ENCODE measurements around the gene PIAS1. TPM values are rescaled to one million over a fixed set of nuclear protein-coding genes. Genes with fewer than 3 reads are reported as not detected.
"Not testable (repeated sequence)": the region's sequence is repeated elsewhere in the genome, so short reads cannot be mapped to it uniquely, and the experiment has no call there.

The PIAS1 gene
- 10 to 100 TPM; 31.3 to 42.7 TPM for total RNA-seq

GRCh38 chr15:68053701-68054627, at the start of gene PIAS1:
Gene PIAS1, plus strand, starts transcription at chr15:68054315. Its CDS starts 12 bp downstream, at chr15:68054327.
- peaks cover 8% of the 10 kb centered on the region for H3K27me3 Mint-ChIP-seq
- peaks cover 11% of the 10 kb centered on the region for H3K36me3 Mint-ChIP-seq (ENCODE audit: low read depth)
- H3K4me3 Mint-ChIP-seq: peak within 1 kb of the TSS; percentile 90
- peaks cover 22% of the 10 kb centered on the region for H3K4me1 Mint-ChIP-seq
- peak; percentile 96 for ATAC-seq (replicated peaks)
- H3K9me3 Mint-ChIP-seq: no peaks in the 10 kb centered on the region
- peak within 1 kb of the TSS; percentile 82 for H3K27ac Mint-ChIP-seq

- H3K4me3 Mint-ChIP-seq; H3K4me1 Mint-ChIP-seq; H3K27ac Mint-ChIP-seq; H3K36me3 Mint-ChIP-seq (ENCODE audit: low read depth); ATAC-seq (replicated peaks): not testable (repeated sequence)
- H3K27me3 Mint-ChIP-seq: peaks cover 28% of the 10 kb centered on the region
- peaks cover 10% of the 10 kb centered on the region for H3K9me3 Mint-ChIP-seq
Measured at GRCh38 chr15:68007642-68008041, 46.5 kb upstream of the PIAS1 start.

DNA sequence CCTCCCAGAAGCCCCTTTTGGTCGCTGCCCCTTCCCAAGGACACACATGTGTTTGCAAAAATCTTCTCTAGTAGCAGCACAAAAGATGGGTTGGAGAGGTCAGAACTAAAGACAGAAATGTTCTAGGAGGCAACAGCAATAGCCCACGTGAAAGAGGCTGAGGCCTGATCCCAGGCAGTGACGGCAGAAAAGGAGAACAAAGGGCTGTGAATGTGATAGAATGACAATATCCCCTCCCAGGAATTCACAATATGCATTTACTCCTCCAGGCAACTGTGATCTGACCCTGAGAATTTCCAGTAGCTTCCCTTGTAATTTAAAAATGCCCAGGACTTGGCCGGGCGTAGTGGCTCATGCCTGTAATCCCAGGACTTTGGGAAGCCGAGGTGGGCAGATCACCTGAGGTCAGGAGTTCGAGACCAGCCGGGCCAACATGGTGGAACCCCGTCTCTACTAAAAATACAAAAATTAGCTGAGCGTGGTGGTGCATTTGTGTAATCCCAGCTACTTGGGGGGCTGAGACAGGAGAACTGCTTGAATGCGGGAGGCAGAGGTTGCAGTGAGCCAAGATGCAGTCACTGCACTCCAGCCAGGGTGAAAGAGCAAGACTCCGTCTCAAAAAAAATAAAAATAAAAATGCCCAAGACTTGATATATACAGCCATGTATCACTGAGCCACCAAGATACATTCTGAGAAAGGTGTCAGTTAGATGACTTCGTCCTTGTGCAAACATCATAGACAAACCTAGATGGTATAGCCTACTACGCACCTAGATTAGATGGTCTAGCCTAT, 43.6 kb upstream of the PIAS1 start:
- Mint-ChIP-seq H3K36me3 (ENCODE audit: low read depth) (no peaks in the 10 kb centered on the region), H3K27me3 (peaks cover 28% of the 10 kb centered on the region), H3K4me1 (no peaks in the 10 kb centered on the region), H3K9me3 (peaks cover 7% of the 10 kb centered on the region), H3K4me3 (no peak overlapping the region), H3K27ac (no peak overlapping the region)
- no peak for ATAC-seq (replicated peaks)

DNA sequence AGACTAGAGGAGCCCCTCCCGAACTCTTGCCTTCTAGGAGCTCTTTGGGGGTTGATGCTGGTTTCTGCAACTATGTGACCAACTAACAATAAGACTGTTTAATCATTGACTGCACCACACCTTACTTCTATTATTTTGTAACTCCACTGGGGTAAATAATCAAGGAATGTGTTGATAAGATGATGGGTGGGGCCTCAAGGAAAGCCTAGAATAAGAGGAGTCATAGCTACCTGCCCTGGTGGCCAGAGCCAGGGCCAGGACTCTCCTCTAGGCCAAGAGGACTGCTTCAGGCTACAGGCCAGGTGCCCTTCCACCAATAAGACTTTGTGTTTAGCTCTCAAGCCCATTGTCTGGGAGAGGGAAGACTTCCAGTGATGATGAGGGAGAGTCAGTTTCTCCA, 41.2 kb upstream of the PIAS1 start:
- Mint-ChIP-seq H3K27me3 (peaks cover 28% of the 10 kb centered on the region), H3K4me3 (no peak overlapping the region), H3K9me3 (peaks cover 4% of the 10 kb centered on the region), H3K27ac (no peak overlapping the region), H3K36me3 (ENCODE audit: low read depth) (no peaks in the 10 kb centered on the region), H3K4me1 (no peaks in the 10 kb centered on the region)
- ATAC-seq (replicated peaks): no peak

- Mint-ChIP-seq H3K4me3 (no peak overlapping the region), H3K4me1 (no peaks in the 10 kb centered on the region), H3K27me3 (peaks cover 25% of the 10 kb centered on the region), H3K27ac (no peak overlapping the region), H3K9me3 (no peaks in the 10 kb centered on the region), H3K36me3 (ENCODE audit: low read depth) (no peaks in the 10 kb centered on the region)
- ATAC-seq (replicated peaks): no peak
Measured at GRCh38 chr15:68014219-68014618, 39.9 kb upstream of the PIAS1 start.

- ATAC-seq (replicated peaks): no peak
- peaks cover 16% of the 10 kb centered on the region for H3K27me3 Mint-ChIP-seq
- no peaks in the 10 kb centered on the region for H3K36me3 Mint-ChIP-seq (ENCODE audit: low read depth)
- H3K9me3 Mint-ChIP-seq: no peaks in the 10 kb centered on the region
- no peaks in the 10 kb centered on the region for H3K4me1 Mint-ChIP-seq
- H3K27ac Mint-ChIP-seq: no peak overlapping the region
- H3K4me3 Mint-ChIP-seq: no peak overlapping the region
Measured at GRCh38 chr15:68015244-68015643, 38.9 kb upstream of the PIAS1 start.

DNA sequence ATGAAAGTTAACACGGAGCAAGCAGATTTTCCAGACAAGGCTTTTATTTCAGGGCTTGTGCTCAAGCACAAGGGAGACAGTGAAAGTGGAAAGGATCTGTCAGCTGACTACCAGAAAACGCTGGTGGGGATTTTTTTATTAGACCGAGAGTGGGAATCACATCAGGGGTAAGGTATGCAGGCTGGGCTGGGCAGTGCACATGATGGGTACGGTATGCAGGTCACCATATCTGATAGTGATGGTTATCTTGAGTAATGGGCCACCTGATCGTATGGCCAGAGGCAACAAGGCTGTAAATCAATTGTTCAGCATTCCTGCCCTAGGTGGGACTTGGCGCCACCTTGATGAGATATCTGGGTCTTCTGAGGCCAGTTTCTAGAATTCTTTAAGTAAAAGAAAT, 36.9 kb upstream of the PIAS1 start:
- H3K4me3 Mint-ChIP-seq: no peak overlapping the region
- no peak for ATAC-seq (replicated peaks)
- no peaks in the 10 kb centered on the region for H3K4me1 Mint-ChIP-seq
- H3K27me3 Mint-ChIP-seq: peaks cover 10% of the 10 kb centered on the region
- H3K9me3 Mint-ChIP-seq: no peaks in the 10 kb centered on the region
- H3K27ac Mint-ChIP-seq: no peak overlapping the region
- no peaks in the 10 kb centered on the region for H3K36me3 Mint-ChIP-seq (ENCODE audit: low read depth)

- H3K27ac Mint-ChIP-seq: no peak overlapping the region
- ATAC-seq (replicated peaks): no peak
- H3K4me3 Mint-ChIP-seq: no peak overlapping the region
- no peaks in the 10 kb centered on the region for H3K9me3 Mint-ChIP-seq
- no peaks in the 10 kb centered on the region for H3K36me3 Mint-ChIP-seq (ENCODE audit: low read depth)
- peaks cover 8% of the 10 kb centered on the region for H3K27me3 Mint-ChIP-seq
- H3K4me1 Mint-ChIP-seq: no peaks in the 10 kb centered on the region
Measured at GRCh38 chr15:68018797-68019444, 35.2 kb upstream of the PIAS1 start.

DNA sequence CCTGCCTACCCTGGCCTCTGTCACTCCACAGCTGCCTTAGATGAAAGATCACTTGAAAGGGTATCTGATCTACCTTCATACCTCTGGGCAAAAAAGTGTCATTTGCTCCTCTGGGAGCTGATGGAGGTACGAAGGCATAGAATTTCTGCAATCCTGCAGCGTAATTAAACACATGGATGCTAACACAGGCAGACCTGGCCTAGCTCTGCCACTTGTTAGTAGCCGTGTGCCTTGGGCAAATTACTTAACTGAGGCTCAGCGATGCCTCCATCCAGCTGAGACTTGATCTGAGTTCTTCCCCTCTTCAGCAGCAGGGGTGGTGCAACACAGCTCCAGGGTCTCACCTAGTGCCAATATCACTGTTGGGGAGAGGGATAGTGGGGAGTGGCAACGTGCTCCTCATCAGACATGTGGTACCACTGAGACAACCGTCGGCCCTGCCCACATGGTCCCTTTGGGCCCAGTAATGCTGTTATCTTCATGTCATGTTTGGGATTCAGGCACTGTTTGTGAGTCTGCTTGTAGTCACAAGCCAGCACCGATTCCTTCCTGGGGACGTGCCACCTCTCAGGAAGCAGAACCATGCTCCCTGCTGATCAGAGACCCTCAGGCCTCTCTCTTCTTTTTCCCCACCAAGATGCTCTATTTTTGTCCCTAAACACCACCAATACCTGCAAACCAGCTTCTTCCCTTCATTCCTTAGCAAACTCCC, 34.1 kb upstream of the PIAS1 start:
- H3K4me1 Mint-ChIP-seq: no peaks in the 10 kb centered on the region
- H3K27ac Mint-ChIP-seq: no peak overlapping the region
- no peak overlapping the region for H3K4me3 Mint-ChIP-seq
- no peaks in the 10 kb centered on the region for H3K9me3 Mint-ChIP-seq
- H3K36me3 Mint-ChIP-seq (ENCODE audit: low read depth): no peaks in the 10 kb centered on the region
- ATAC-seq (replicated peaks): no peak
- peaks cover 3% of the 10 kb centered on the region for H3K27me3 Mint-ChIP-seq

- Mint-ChIP-seq H3K27ac (no peak overlapping the region), H3K36me3 (ENCODE audit: low read depth) (no peaks in the 10 kb centered on the region)
- no peak for ATAC-seq (replicated peaks)
Measured at GRCh38 chr15:68020685-68021084, 33.4 kb upstream of the PIAS1 start.

DNA sequence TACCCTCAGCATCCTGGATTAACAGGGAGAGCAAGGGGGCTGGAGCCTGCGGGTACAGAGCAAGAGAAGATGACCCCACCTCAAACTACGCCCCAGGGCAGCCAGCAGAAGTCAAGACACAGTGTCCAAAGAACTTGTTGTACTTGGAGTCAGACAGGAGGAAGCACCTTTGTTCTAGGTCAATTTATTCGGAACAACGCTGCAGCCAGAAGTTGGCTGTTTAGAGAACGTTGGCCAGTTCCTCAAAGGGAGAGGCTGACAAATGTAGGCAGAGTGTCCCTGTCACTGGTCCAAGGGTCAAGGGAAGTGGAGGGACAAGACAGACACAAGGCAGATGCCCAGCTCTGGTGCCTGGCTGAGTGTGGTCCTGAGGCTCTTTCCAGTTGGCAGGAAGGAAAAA, 32.1 kb upstream of the PIAS1 start:
- Mint-ChIP-seq H3K4me1 (no peaks in the 10 kb centered on the region), H3K27me3 (peaks cover 3% of the 10 kb centered on the region), H3K9me3 (no peaks in the 10 kb centered on the region), H3K27ac (no peak overlapping the region), H3K4me3 (no peak overlapping the region), H3K36me3 (ENCODE audit: low read depth) (no peaks in the 10 kb centered on the region)
- ATAC-seq (replicated peaks): no peak

More at GRCh38 chr15:68020685-68021084, 33.4 kb upstream of the PIAS1 start:
- H3K27me3 Mint-ChIP-seq: peaks cover 3% of the 10 kb centered on the region
- H3K9me3 Mint-ChIP-seq: no peaks in the 10 kb centered on the region
- no peak overlapping the region for H3K4me3 Mint-ChIP-seq
- H3K4me1 Mint-ChIP-seq: no peaks in the 10 kb centered on the region

- Mint-ChIP-seq H3K27ac (no peak overlapping the region), H3K4me3 (no peak overlapping the region), H3K36me3 (ENCODE audit: low read depth) (no peaks in the 10 kb centered on the region), H3K9me3 (no peaks in the 10 kb centered on the region), H3K4me1 (no peaks in the 10 kb centered on the region), H3K27me3 (peaks cover 7% of the 10 kb centered on the region)
- no peak for ATAC-seq (replicated peaks)
Measured at GRCh38 chr15:68023307-68024101, 30.6 kb upstream of the PIAS1 start.

DNA sequence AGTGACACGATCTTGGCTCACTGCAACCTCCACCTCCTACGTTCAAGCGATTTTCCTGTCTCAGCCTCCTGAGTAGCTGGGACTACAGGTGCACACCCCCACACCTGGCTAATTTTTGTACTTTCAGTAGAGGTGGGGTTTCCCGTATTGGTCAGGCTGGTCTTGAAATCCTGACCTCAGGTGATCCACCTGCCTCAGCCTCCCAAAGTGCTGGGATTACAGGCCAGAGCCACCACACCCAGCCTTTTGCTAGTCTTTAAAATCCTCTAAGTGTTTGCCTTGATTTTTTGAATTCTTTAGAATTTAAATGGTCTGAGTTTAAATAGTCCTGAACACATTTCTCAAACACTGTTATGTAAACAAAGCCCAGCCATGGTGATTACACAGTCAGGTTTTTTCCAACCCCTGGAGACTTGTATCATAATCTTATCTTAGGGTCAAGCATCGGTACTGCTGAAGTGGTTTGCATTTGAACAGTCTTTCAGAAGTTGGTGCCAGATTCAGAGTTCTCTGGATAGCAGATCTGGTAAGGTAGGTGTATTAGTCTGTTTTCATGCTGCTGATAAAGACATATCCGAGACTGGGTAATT, 28.2 kb upstream of the PIAS1 start:
- H3K4me1 Mint-ChIP-seq: no peaks in the 10 kb centered on the region
- H3K27me3 Mint-ChIP-seq: peaks cover 7% of the 10 kb centered on the region
- no peak for ATAC-seq (replicated peaks)
- H3K9me3 Mint-ChIP-seq: no peaks in the 10 kb centered on the region
- no peak overlapping the region for H3K4me3 Mint-ChIP-seq
- H3K36me3 Mint-ChIP-seq (ENCODE audit: low read depth): no peaks in the 10 kb centered on the region
- no peak overlapping the region for H3K27ac Mint-ChIP-seq

All from activated T-helper 17 cell treated with anti-CD3 and anti-CD28 coated beads, Interleukin-2, amount 50 U/mL, for 72 hours (primary cell).